WTC11 (cell line): Measurements from ENCODE around the gene RSRC1. TPM values are rescaled to one million over a fixed set of nuclear protein-coding genes. Genes with fewer than 3 reads are reported as not detected.
A peak's percentile ranks its signal among the peaks of the same experiment; 100 is the strongest.

Experiments
- ATAC-seq: fragments of 200-7000 bp; cut with Tn5 transposase; 2 replicates; pipeline ENCODE4 v1.10.0; 2021; ENCODE audit warnings: mild to moderate bottlenecking, moderate library complexity
- CTCF ChIA-PET: fragments of 300-600 bp; sonication (Branson Sonifier 250); formaldehyde crosslinking; loops from one replicate; lab custom pipeline; 2021; ENCODE audit warnings: antibody characterized with exemption; lab: Charles Lee
- POLR2A ChIA-PET: fragments of 350-600 bp; sonication (Branson Sonifier 250); formaldehyde crosslinking; loops from one replicate; lab custom pipeline; 2021; ENCODE audit warnings: antibody characterized with exemption; lab: Charles Lee
- DNase-seq: peaks from one replicate; pipeline ENCODE4 v3.0.0; 2021; ENCODE audit warnings: low spot score
- H3K27ac Mint-ChIP-seq: 2 replicates; pipeline ENCODE4 v1.8.0; 2021; ENCODE audit warnings: mixed read lengths
- H3K27me3 Mint-ChIP-seq: 2 replicates; pipeline ENCODE4 v1.8.0; 2021; ENCODE audit warnings: low read depth, mild to moderate bottlenecking, moderate library complexity, mixed read lengths
- H3K36me3 Mint-ChIP-seq: 2 replicates; pipeline ENCODE4 v1.8.0; 2021; ENCODE audit warnings: mixed read lengths
- H3K4me1 Mint-ChIP-seq: 2 replicates; pipeline ENCODE4 v1.8.0; 2022; ENCODE audit warnings: mixed read lengths
- H3K4me3 Mint-ChIP-seq: 2 replicates; pipeline ENCODE4 v1.8.0; 2021; ENCODE audit warnings: mild to moderate bottlenecking, moderate library complexity, mixed read lengths
- H3K9me3 Mint-ChIP-seq: 2 replicates; pipeline ENCODE4 v1.8.0; 2021; ENCODE audit warnings: mixed read lengths
- ELF4 ChIP-seq: sonication (generic); formaldehyde crosslinking; IDR thresholded peaks from 2 replicates; pipeline ENCODE4 v1.8.1; 2022; ENCODE audit warnings: low read depth, mild to moderate bottlenecking, moderate library complexity, missing genetic modification reagents
- JAZF1 ChIP-seq: fragments of 250-450 bp; sonication (Bioruptor Pico); IDR thresholded peaks from 2 replicates; pipeline ENCODE4 v1.9.0; 2021; ENCODE audit warnings: moderate library complexity, mild to moderate bottlenecking, inconsistent platforms
- NR3C1 ChIP-seq: sonication (generic); formaldehyde crosslinking; conservative IDR thresholded peaks from 2 replicates; pipeline ENCODE4 v1.8.1; 2023; ENCODE audit warnings: low read depth, mild to moderate bottlenecking, missing genetic modification reagents
- RELA ChIP-seq: sonication (generic); formaldehyde crosslinking; IDR thresholded peaks from 2 replicates; pipeline ENCODE4 v1.8.1; 2022; ENCODE audit warnings: missing genetic modification reagents, mild to moderate bottlenecking, borderline replicate concordance
- ZBTB43 ChIP-seq: sonication (generic); formaldehyde crosslinking; IDR thresholded peaks from 2 replicates; pipeline ENCODE4 v1.8.1; 2023; ENCODE audit warnings: mild to moderate bottlenecking, missing genetic modification reagents
- ZNF532 ChIP-seq: fragments of 250-450 bp; sonication (Bioruptor Pico); IDR thresholded peaks from 2 replicates; pipeline ENCODE4 v1.9.0; 2021; ENCODE audit warnings: mild to moderate bottlenecking, borderline replicate concordance
- total RNA-seq: library from RNA; stranded (reverse); gene quantifications from 3 replicates; pipeline ENCODE4 v1.2.3, GENCODE V29; 2021
- TF ChIP-seq, protein P1 (sequence below): sonication (generic); formaldehyde crosslinking; IDR thresholded peaks from 2 replicates; pipeline ENCODE4 v1.8.1; 2022; ENCODE audit warnings: low read depth, missing genetic modification reagents, borderline replicate concordance
- TF ChIP-seq, protein P2 (sequence below): fragments of 200-600 bp; IDR thresholded peaks from 2 replicates; pipeline ENCODE4 v1.8.0; 2022; ENCODE audit warnings: antibody characterized with exemption
- TF ChIP-seq, protein P3 (sequence below): sonication (generic); formaldehyde crosslinking; IDR thresholded peaks from 2 replicates; pipeline ENCODE4 v1.8.0; 2022; ENCODE audit warnings: mild to moderate bottlenecking, missing genetic modification reagents
- TF ChIP-seq, protein P4 (sequence below): fragments of 250-450 bp; sonication (Bioruptor Pico); conservative IDR thresholded peaks from 2 replicates; pipeline ENCODE4 v1.9.0; 2021; ENCODE audit warnings: mild to moderate bottlenecking
- TF ChIP-seq, protein P5 (sequence below): sonication (generic); formaldehyde crosslinking; IDR thresholded peaks from 2 replicates; pipeline ENCODE4 v1.8.1; 2023; ENCODE audit warnings: mild to moderate bottlenecking, missing genetic modification reagents, moderate library complexity

RSRC1 gene
- total RNA-seq, 1 experiment from 2014 or later: 21.3 TPM

DNA sequence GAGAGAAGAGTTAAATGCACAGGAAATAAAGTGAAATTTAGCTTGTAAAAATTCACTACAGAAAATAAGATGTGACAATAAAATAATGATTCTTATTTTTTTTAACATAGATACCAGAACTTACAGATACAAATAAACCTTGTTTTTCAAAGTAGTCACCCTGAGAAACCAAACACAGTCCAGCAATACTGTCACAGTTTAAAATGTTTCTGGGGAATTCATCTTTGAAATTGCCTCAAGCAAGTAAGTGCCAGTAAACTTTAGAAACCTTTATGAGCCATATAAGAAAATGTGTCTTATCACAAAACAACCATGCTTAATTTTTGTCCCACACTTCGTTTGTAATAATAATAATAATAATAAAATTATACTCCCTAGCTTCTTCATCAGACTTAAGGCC is 23.5 kb upstream of the RSRC1 start (continued):
- TF ChIP-seq, protein P1, sequence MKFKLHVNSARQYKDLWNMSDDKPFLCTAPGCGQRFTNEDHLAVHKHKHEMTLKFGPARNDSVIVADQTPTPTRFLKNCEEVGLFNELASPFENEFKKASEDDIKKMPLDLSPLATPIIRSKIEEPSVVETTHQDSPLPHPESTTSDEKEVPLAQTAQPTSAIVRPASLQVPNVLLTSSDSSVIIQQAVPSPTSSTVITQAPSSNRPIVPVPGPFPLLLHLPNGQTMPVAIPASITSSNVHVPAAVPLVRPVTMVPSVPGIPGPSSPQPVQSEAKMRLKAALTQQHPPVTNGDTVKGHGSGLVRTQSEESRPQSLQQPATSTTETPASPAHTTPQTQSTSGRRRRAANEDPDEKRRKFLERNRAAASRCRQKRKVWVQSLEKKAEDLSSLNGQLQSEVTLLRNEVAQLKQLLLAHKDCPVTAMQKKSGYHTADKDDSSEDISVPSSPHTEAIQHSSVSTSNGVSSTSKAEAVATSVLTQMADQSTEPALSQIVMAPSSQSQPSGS (CRISPR knock-in tag): no peak
- TF ChIP-seq NR3C1 (CRISPR knock-in tag): no peak

GRCh38 chr3:158086776-158087175 is 23.1 kb upstream of the RSRC1 start:
- ATAC-seq (no peak), DNase-seq (no peak)
- no peak overlapping the region for H3K4me3 Mint-ChIP-seq
- no peaks in the 10 kb centered on the region for H3K9me3 Mint-ChIP-seq
- TF ChIP-seq, protein P2, sequence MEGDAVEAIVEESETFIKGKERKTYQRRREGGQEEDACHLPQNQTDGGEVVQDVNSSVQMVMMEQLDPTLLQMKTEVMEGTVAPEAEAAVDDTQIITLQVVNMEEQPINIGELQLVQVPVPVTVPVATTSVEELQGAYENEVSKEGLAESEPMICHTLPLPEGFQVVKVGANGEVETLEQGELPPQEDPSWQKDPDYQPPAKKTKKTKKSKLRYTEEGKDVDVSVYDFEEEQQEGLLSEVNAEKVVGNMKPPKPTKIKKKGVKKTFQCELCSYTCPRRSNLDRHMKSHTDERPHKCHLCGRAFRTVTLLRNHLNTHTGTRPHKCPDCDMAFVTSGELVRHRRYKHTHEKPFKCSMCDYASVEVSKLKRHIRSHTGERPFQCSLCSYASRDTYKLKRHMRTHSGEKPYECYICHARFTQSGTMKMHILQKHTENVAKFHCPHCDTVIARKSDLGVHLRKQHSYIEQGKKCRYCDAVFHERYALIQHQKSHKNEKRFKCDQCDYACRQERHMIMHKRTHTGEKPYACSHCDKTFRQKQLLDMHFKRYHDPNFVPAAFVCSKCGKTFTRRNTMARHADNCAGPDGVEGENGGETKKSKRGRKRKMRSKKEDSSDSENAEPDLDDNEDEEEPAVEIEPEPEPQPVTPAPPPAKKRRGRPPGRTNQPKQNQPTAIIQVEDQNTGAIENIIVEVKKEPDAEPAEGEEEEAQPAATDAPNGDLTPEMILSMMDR: no peak
- TF ChIP-seq NR3C1 (CRISPR knock-in tag) (no peak), ELF4 (no peak), JAZF1 (CRISPR knock-in tag) (no peak)
- TF ChIP-seq, protein P3, sequence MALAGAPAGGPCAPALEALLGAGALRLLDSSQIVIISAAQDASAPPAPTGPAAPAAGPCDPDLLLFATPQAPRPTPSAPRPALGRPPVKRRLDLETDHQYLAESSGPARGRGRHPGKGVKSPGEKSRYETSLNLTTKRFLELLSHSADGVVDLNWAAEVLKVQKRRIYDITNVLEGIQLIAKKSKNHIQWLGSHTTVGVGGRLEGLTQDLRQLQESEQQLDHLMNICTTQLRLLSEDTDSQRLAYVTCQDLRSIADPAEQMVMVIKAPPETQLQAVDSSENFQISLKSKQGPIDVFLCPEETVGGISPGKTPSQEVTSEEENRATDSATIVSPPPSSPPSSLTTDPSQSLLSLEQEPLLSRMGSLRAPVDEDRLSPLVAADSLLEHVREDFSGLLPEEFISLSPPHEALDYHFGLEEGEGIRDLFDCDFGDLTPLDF (CRISPR knock-in tag): no peak
- CTCF ChIA-PET: no interaction called here
- POLR2A ChIA-PET: no interaction called here
- peaks cover 38% of the 10 kb centered on the region for H3K27me3 Mint-ChIP-seq
- no peaks in the 10 kb centered on the region for H3K4me1 Mint-ChIP-seq
- H3K36me3 Mint-ChIP-seq: no peaks in the 10 kb centered on the region
- H3K27ac Mint-ChIP-seq: no peak overlapping the region

DNA sequence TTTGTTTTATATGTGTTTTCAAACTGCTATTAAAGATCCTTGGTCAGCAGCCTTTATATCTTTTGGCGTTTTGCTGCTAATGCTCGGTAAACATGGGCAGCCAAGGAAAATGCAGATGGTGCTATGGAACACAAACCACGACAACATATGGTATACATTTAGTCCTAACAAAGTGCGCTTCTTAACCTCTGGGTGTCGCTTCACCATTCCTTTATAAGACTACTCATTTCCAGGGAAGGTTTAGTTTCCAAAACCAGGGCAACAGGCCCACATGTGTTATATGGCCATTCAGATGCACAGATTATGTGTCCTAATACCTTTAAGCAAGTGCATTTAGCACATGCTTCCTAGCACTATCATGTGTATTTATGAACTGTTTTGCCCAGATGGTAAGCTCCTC is 18.4 kb upstream of the RSRC1 start:
- ChIA-PET POLR2A (no interaction called here), CTCF (no interaction called here)
- no peak overlapping the region for H3K27ac Mint-ChIP-seq
- no peak overlapping the region for H3K4me3 Mint-ChIP-seq
- H3K27me3 Mint-ChIP-seq: peaks cover 85% of the 10 kb centered on the region
- DNase-seq (no peak), ATAC-seq (peak; percentile 40)
- no peaks in the 10 kb centered on the region for H3K36me3 Mint-ChIP-seq
- H3K4me1 Mint-ChIP-seq: peaks cover 18% of the 10 kb centered on the region
- H3K9me3 Mint-ChIP-seq: no peaks in the 10 kb centered on the region
- TF ChIP-seq, protein P2: peak; percentile 24; the same call in 1 of the 2 replicates
- TF ChIP-seq, protein P4, sequence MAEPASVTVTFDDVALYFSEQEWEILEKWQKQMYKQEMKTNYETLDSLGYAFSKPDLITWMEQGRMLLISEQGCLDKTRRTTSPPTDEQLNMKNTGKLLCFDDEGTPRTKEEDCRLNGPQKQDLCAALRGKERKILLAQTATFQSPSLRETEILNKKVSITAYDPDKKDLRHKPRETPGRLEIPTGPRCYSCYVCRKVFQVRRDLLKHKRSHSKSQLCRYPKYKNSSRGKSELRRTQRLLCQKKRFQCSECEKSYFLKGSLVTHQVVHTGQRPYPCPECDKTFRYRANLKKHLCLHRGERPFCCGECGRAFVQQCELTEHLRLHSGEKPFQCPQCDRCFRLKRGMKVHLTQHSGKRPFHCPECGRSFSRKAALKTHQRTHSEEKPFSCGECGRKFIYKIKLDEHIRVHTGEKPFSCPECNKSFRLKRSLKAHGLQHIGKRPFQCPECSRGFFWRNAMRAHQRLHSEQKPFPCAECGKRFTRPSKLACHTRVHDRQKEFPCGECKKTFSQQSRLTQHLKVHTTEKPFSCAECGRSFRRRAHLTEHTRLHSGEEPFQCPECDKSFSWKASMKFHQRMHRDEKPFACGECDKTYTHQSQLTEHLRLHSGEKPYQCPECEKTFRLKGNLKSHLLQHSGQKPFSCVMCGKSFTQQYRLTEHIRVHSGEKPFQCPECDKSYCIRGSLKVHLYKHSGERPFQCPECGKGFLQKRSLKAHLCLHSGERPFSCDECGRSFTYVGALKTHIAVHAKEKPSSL: no peak

- CTCF ChIA-PET: interaction anchor here (1.6 to 1.7 kb wide), 3 partner anchors 13 to 341 kb away, joined by 4 to 8 read pairs (median 8); no protein-coding TSS in a partner anchor
- POLR2A ChIA-PET: no interaction called here
- Mint-ChIP-seq H3K36me3 (no peaks in the 10 kb centered on the region), H3K27ac (no peak overlapping the region), H3K9me3 (no peaks in the 10 kb centered on the region), H3K27me3 (peaks cover 94% of the 10 kb centered on the region), H3K4me1 (peaks cover 32% of the 10 kb centered on the region), H3K4me3 (no peak overlapping the region; the same call in 1 of the 2 replicates)
- ATAC-seq: no peak
- DNase-seq: no peak
- no peak for TF ChIP-seq RELA (CRISPR knock-in tag)
- TF ChIP-seq ZBTB43 (CRISPR knock-in tag): no peak
- TF ChIP-seq, protein P3 (CRISPR knock-in tag): no peak
- no peak for TF ChIP-seq ZNF532
- TF ChIP-seq, protein P5, sequence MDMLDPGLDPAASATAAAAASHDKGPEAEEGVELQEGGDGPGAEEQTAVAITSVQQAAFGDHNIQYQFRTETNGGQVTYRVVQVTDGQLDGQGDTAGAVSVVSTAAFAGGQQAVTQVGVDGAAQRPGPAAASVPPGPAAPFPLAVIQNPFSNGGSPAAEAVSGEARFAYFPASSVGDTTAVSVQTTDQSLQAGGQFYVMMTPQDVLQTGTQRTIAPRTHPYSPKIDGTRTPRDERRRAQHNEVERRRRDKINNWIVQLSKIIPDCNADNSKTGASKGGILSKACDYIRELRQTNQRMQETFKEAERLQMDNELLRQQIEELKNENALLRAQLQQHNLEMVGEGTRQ: no peak
Observed at GRCh38 chr3:158093526-158093925, 16.4 kb upstream of the RSRC1 start.
